Astrocyte (in vitro differentiated cells and primary cell): Measurements from ENCODE around the gene AHR.

ENCODE experiments used
- CTCF ChIP-seq: IDR thresholded peaks from 2 replicates; pipeline ENCODE4 v1.5.1; 2011; ENCODE audit warnings: low read depth, mild to moderate bottlenecking, inconsistent platforms, low read length, moderate library complexity; ENCODE audit not compliant: insufficient read depth
- EZH2 ChIP-seq: IDR thresholded peaks from 2 replicates; pipeline ENCODE4 v1.6.1; 2012; ENCODE audit warnings: mild to moderate bottlenecking, low read length, inconsistent platforms; ENCODE audit not compliant: insufficient read depth

GRCh38 chr7:17302575-17303142 lies 4.2 kb downstream of the AHR start:
- TF ChIP-seq EZH2 (no peak), CTCF (no peak)
